Trophoblast cell (in vitro differentiated cells and primary cell): ENCODE data around the gene LIN7C.
A peak's percentile ranks its signal among the peaks of the same experiment; 100 is the strongest.

Source experiments
- DNase-seq, 2 donors: peaks; one replicate each; pipeline ENCODE4 v3.0.0-alpha.2; 2016
- H2AFZ ChIP-seq: 2 replicates; pipeline ENCODE4 v1.6.1; 2013; ENCODE audit warnings: low read length, moderate library complexity, mild to moderate bottlenecking; ENCODE audit not compliant: insufficient read depth, poor library complexity
- H2AK5ac ChIP-seq: 2 replicates; pipeline ENCODE4 v1.6.1; 2013; ENCODE audit warnings: mild to moderate bottlenecking, low read length
- H2BK120ac ChIP-seq: 2 replicates; pipeline ENCODE4 v1.6.1; 2013; ENCODE audit warnings: low read length, mild to moderate bottlenecking, moderate library complexity; ENCODE audit not compliant: insufficient read depth, poor library complexity
- H2BK12ac ChIP-seq: 2 replicates; pipeline ENCODE4 v1.6.1; 2013; ENCODE audit warnings: mild to moderate bottlenecking, low read length, moderate library complexity
- H2BK5ac ChIP-seq: 2 replicates; pipeline ENCODE4 v1.6.1; 2013; ENCODE audit warnings: low read length, low read depth, moderate library complexity, mild to moderate bottlenecking; ENCODE audit not compliant: poor library complexity
- H3K14ac ChIP-seq: 2 replicates; pipeline ENCODE4 v1.6.1; 2013; ENCODE audit warnings: mild to moderate bottlenecking, low read length
- H3K18ac ChIP-seq: 2 replicates; pipeline ENCODE4 v1.6.1; 2013; ENCODE audit warnings: mild to moderate bottlenecking, low read length
- H3K23ac ChIP-seq: 2 replicates; pipeline ENCODE4 v1.6.1; 2013; ENCODE audit warnings: low read length
- H3K27ac ChIP-seq: 2 replicates; pipeline ENCODE4 v1.5.1; 2013; ENCODE audit warnings: low read depth, mild to moderate bottlenecking, inconsistent platforms, low read length, moderate library complexity
- H3K27me3 ChIP-seq: 2 replicates; pipeline ENCODE4 v1.6.1; 2013; ENCODE audit warnings: inconsistent platforms, mild to moderate bottlenecking, low read length, moderate library complexity; ENCODE audit not compliant: insufficient read depth
- H3K36me3 ChIP-seq, 2 experiments: 1 replicate in 1 of 2; 2 replicates in 1 of 2; pipeline ENCODE4 v1.6.1; 2013; ENCODE audit warnings: low read length in 2 of 2, mild to moderate bottlenecking in 2 of 2, moderate library complexity in 1 of 2; ENCODE audit not compliant: insufficient read depth in 2 of 2, control insufficient read depth in 1 of 2
- H3K4ac ChIP-seq: 2 replicates; pipeline ENCODE4 v1.6.1; 2013; ENCODE audit warnings: low read depth, mild to moderate bottlenecking, low read length, moderate library complexity
- H3K4me1 ChIP-seq, 2 experiments: 1 replicate in 1 of 2; 2 replicates in 1 of 2; pipeline ENCODE4 v1.6.1; 2013; ENCODE audit warnings: low read length in 2 of 2, mild to moderate bottlenecking in 2 of 2, moderate library complexity in 1 of 2; ENCODE audit not compliant: insufficient read depth in 2 of 2, control insufficient read depth in 1 of 2
- H3K4me2 ChIP-seq: 2 replicates; pipeline ENCODE4 v1.6.1; 2013; ENCODE audit warnings: inconsistent platforms, mild to moderate bottlenecking, low read length, moderate library complexity
- H3K4me3 ChIP-seq: 2 replicates; pipeline ENCODE4 v1.5.1; 2013; ENCODE audit warnings: mild to moderate bottlenecking, low read depth, low read length, inconsistent platforms
- H3K79me1 ChIP-seq: one replicate; pipeline ENCODE4 v1.6.1; 2013; ENCODE audit warnings: low read length
- H3K79me2 ChIP-seq: 2 replicates; pipeline ENCODE4 v1.6.1; 2013; ENCODE audit warnings: low read length, mild to moderate bottlenecking; ENCODE audit not compliant: control insufficient read depth, insufficient read depth, poor library complexity
- H3K9ac ChIP-seq: 2 replicates; pipeline ENCODE4 v1.6.1; 2013; ENCODE audit warnings: mild to moderate bottlenecking, low read length
- H3K9me3 ChIP-seq: 2 replicates; pipeline ENCODE4 v1.6.1; 2013; ENCODE audit warnings: low read depth, mild to moderate bottlenecking, control low read depth, inconsistent platforms, low read length; ENCODE audit not compliant: insufficient read depth
- H4K12ac ChIP-seq: 2 replicates; pipeline ENCODE4 v1.6.1; 2013; ENCODE audit warnings: low read depth, mild to moderate bottlenecking, low read length, moderate library complexity
- H4K8ac ChIP-seq: 2 replicates; pipeline ENCODE4 v1.6.1; 2013; ENCODE audit warnings: low read depth, mild to moderate bottlenecking, low read length, moderate library complexity
- H4K91ac ChIP-seq: one replicate; pipeline ENCODE4 v1.6.1; 2013; ENCODE audit warnings: low read depth, mild to moderate bottlenecking, low read length, moderate library complexity
- WGBS: extraction: QIAGEN DNeasy Blood & Tissue Kit; methylation state at CpG from one replicate; pipeline ENCODE4 v1.1.7; 2013; ENCODE audit warnings: missing lambda C conversion rate; ENCODE audit not compliant: insufficient read length, insufficient coverage; ENCODE audit errors: extremely low coverage; 5-methylcytosine and 5-hydroxymethylcytosine counted together

Gene LIN7C

GRCh38 chr11:27464909-27465308, 41.7 kb downstream of the LIN7C start:
- H2BK12ac ChIP-seq: no peak overlapping the region
- DNase-seq: no peak
- no peak overlapping the region for H2AFZ ChIP-seq
- H3K36me3 ChIP-seq: no peaks in the 10 kb centered on the region
- no peak overlapping the region for H3K4me3 ChIP-seq
- no peak overlapping the region for H3K14ac ChIP-seq
- H2BK5ac ChIP-seq: no peak overlapping the region
- H3K4ac ChIP-seq: peak overlapping the region; percentile 46
- no peak overlapping the region for H2AK5ac ChIP-seq
- H3K23ac ChIP-seq: no peak overlapping the region
- no peaks in the 10 kb centered on the region for H3K9me3 ChIP-seq
- H3K9ac ChIP-seq: no peak overlapping the region
- no CpG with 5 or more reads among the region's 2 CpGs for WGBS
- H2BK120ac ChIP-seq: no peak overlapping the region
- no peak overlapping the region for H4K91ac ChIP-seq
- no peak overlapping the region for H4K12ac ChIP-seq
- no peak overlapping the region for H3K27ac ChIP-seq
- peaks cover 4% of the 10 kb centered on the region for H3K79me2 ChIP-seq
- H3K18ac ChIP-seq: no peak overlapping the region
- H3K4me1 ChIP-seq: peaks cover 5 to 13% of the 10 kb centered on the region in 2 experiments
- no peak overlapping the region for H3K4me2 ChIP-seq
- H3K27me3 ChIP-seq: no peaks in the 10 kb centered on the region
- no peak overlapping the region for H4K8ac ChIP-seq
- peaks cover 3% of the 10 kb centered on the region for H3K79me1 ChIP-seq

- Histone ChIP-seq H2BK12ac (no peak overlapping the region), H3K4me1 (peaks cover 4 to 12% of the 10 kb centered on the region in 2 experiments), H3K4me2 (peak overlapping the region; percentile 46), H3K14ac (no peak overlapping the region), H4K91ac (no peak overlapping the region), H3K9ac (no peak overlapping the region), H3K4ac (no peak overlapping the region), H3K79me1 (peaks cover 3% of the 10 kb centered on the region), H3K36me3 (no peaks in the 10 kb centered on the region), H2AFZ (no peak overlapping the region), H3K79me2 (peaks cover 4% of the 10 kb centered on the region), H3K23ac (no peak overlapping the region), H3K18ac (no peak overlapping the region), H4K12ac (no peak overlapping the region), H3K27me3 (no peaks in the 10 kb centered on the region), H3K27ac (peak overlapping the region; percentile 38), H2BK5ac (no peak overlapping the region), H3K4me3 (no peak overlapping the region), H4K8ac (no peak overlapping the region), H3K9me3 (no peaks in the 10 kb centered on the region), H2BK120ac (no peak overlapping the region), H2AK5ac (no peak overlapping the region)
- WGBS: no CpG with 5 or more reads among the region's 2 CpGs
- DNase-seq: peak; percentile 72 to 74
Measured at GRCh38 chr11:27464289-27464696, 42.3 kb downstream of the LIN7C start.

GRCh38 chr11:27462543-27462942, 44.0 kb downstream of the LIN7C start:
- no peak overlapping the region for H3K4me3 ChIP-seq
- no peak overlapping the region for H3K9ac ChIP-seq
- H3K23ac ChIP-seq: no peak overlapping the region
- DNase-seq: no peak
- no peak overlapping the region for H2BK5ac ChIP-seq
- peaks cover 0 to 6% of the 10 kb centered on the region in 2 experiments for H3K4me1 ChIP-seq
- H2BK120ac ChIP-seq: no peak overlapping the region
- no peak overlapping the region for H3K14ac ChIP-seq
- no CpG with 5 or more reads among the region's 5 CpGs for WGBS
- no peak overlapping the region for H4K12ac ChIP-seq
- no peak overlapping the region for H2AFZ ChIP-seq
- no peaks in the 10 kb centered on the region for H3K36me3 ChIP-seq
- H3K4ac ChIP-seq: peak overlapping the region; percentile 46
- H3K27ac ChIP-seq: no peak overlapping the region
- H3K18ac ChIP-seq: no peak overlapping the region
- no peaks in the 10 kb centered on the region for H3K9me3 ChIP-seq
- no peak overlapping the region for H2AK5ac ChIP-seq
- no peak overlapping the region for H4K8ac ChIP-seq
- H3K27me3 ChIP-seq: no peaks in the 10 kb centered on the region
- peaks cover 3% of the 10 kb centered on the region for H3K79me1 ChIP-seq
- no peak overlapping the region for H2BK12ac ChIP-seq
- H4K91ac ChIP-seq: no peak overlapping the region
- H3K79me2 ChIP-seq: peaks cover 5% of the 10 kb centered on the region
- no peak overlapping the region for H3K4me2 ChIP-seq

GRCh38 chr11:27460158-27460978, 46.2 kb downstream of the LIN7C start:
- Histone ChIP-seq H3K18ac (no peak overlapping the region), H2BK5ac (no peak overlapping the region), H2BK12ac (no peak overlapping the region), H3K9ac (no peak overlapping the region), H3K4me3 (no peak overlapping the region), H3K4ac (no peak overlapping the region), H3K4me1 (peaks cover 0 to 7% of the 10 kb centered on the region in 2 experiments), H3K36me3 (no peaks in the 10 kb centered on the region), H2BK120ac (no peak overlapping the region), H3K4me2 (no peak overlapping the region), H2AK5ac (no peak overlapping the region), H3K14ac (no peak overlapping the region), H3K27me3 (no peaks in the 10 kb centered on the region), H3K23ac (no peak overlapping the region), H3K9me3 (no peaks in the 10 kb centered on the region), H3K27ac (no peak overlapping the region), H2AFZ (no peak overlapping the region), H3K79me2 (peaks cover 5% of the 10 kb centered on the region), H4K12ac (no peak overlapping the region), H4K8ac (no peak overlapping the region), H4K91ac (no peak overlapping the region), H3K79me1 (peaks cover 3% of the 10 kb centered on the region)
- no CpG with 5 or more reads among the region's 5 CpGs for WGBS
- DNase-seq: no peak
